IMR-90 (cell line): Measurements from ENCODE around the gene PRKAG2.

Experiments
- CEBPB ChIP-seq: IDR thresholded peaks from 2 replicates; pipeline ENCODE4 v1.6.1; 2012; ENCODE audit warnings: low read depth, low read length, improper control_type of control experiment
- CHD1 ChIP-seq: IDR thresholded peaks from 2 replicates; pipeline ENCODE4 v1.6.1; 2012; ENCODE audit warnings: low read depth, low read length, improper control_type of control experiment
- FOS ChIP-seq: fragments of 150-350 bp; IDR thresholded peaks from 2 replicates; pipeline ENCODE4 v1.6.1; 2016; ENCODE audit warnings: low read depth, low read length
- POLR2A ChIP-seq: IDR thresholded peaks from 2 replicates; pipeline ENCODE4 v1.6.1; 2012; ENCODE audit warnings: mild to moderate bottlenecking, low read depth, low read length
- RAD21 ChIP-seq: IDR thresholded peaks from 2 replicates; pipeline ENCODE4 v1.6.1; 2012; ENCODE audit warnings: low read length, improper control_type of control experiment
- RCOR1 ChIP-seq: IDR thresholded peaks from 2 replicates; pipeline ENCODE4 v1.6.1; 2012; ENCODE audit warnings: mild to moderate bottlenecking, low read length, improper control_type of control experiment; ENCODE audit not compliant: insufficient replicate concordance
- SMC3 ChIP-seq: fragments of 150-350 bp; IDR thresholded peaks from 2 replicates; pipeline ENCODE4 v1.6.1; 2016; ENCODE audit warnings: low read depth, mild to moderate bottlenecking, antibody characterized with exemption, low read length, moderate library complexity
- TF ChIP-seq, protein P1 (sequence below): conservative IDR thresholded peaks from 2 replicates; pipeline ENCODE4 v1.5.1; 2012; ENCODE audit warnings: mild to moderate bottlenecking, low read depth, low read length, improper control_type of control experiment
- TF ChIP-seq, protein P2 (sequence below): fragments of 150-350 bp; IDR thresholded peaks from 2 replicates; pipeline ENCODE4 v1.6.1; 2016; ENCODE audit warnings: low read depth, mild to moderate bottlenecking, low read length, moderate library complexity, borderline replicate concordance

DNA sequence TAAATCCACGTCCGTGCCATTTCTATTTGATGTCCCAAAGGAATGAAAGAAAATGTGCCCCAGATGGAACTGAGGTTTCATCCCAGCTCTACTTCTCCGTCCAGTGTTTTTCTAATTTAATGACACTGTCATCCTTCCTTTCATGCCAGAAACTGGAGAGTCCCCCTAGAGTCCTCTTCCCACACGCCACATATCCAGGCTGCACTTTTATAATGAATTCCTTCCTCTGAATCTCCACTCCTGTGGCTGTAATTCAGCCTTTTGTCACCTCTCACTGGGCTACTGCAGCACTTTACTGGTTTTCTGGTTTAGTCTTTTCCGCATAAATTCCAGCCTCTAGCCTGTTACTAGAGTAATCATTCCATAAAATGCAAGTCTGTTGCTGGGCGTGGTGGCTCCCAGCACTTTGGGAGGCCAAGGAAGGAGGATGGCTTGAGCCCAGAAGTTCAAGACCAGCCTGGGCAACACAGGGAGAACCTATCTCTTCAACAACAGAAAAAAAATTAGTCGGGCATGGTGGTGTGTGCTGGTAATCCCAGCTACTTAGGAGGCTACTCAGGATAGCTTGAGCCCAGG, 214.6 kb downstream of the PRKAG2 start:
- no peak for TF ChIP-seq POLR2A
- TF ChIP-seq, protein P1, sequence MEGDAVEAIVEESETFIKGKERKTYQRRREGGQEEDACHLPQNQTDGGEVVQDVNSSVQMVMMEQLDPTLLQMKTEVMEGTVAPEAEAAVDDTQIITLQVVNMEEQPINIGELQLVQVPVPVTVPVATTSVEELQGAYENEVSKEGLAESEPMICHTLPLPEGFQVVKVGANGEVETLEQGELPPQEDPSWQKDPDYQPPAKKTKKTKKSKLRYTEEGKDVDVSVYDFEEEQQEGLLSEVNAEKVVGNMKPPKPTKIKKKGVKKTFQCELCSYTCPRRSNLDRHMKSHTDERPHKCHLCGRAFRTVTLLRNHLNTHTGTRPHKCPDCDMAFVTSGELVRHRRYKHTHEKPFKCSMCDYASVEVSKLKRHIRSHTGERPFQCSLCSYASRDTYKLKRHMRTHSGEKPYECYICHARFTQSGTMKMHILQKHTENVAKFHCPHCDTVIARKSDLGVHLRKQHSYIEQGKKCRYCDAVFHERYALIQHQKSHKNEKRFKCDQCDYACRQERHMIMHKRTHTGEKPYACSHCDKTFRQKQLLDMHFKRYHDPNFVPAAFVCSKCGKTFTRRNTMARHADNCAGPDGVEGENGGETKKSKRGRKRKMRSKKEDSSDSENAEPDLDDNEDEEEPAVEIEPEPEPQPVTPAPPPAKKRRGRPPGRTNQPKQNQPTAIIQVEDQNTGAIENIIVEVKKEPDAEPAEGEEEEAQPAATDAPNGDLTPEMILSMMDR = no peak
- TF ChIP-seq CHD1 = no peak
- TF ChIP-seq, protein P2, sequence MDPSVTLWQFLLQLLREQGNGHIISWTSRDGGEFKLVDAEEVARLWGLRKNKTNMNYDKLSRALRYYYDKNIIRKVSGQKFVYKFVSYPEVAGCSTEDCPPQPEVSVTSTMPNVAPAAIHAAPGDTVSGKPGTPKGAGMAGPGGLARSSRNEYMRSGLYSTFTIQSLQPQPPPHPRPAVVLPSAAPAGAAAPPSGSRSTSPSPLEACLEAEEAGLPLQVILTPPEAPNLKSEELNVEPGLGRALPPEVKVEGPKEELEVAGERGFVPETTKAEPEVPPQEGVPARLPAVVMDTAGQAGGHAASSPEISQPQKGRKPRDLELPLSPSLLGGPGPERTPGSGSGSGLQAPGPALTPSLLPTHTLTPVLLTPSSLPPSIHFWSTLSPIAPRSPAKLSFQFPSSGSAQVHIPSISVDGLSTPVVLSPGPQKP = no peak
- no peak for TF ChIP-seq SMC3
- no peak for TF ChIP-seq RAD21
- TF ChIP-seq CEBPB = no peak
- TF ChIP-seq RCOR1 = no peak
- no peak for TF ChIP-seq FOS
